ENCODE measurements around the gene PRUNE2.

The PRUNE2 gene

DNA sequence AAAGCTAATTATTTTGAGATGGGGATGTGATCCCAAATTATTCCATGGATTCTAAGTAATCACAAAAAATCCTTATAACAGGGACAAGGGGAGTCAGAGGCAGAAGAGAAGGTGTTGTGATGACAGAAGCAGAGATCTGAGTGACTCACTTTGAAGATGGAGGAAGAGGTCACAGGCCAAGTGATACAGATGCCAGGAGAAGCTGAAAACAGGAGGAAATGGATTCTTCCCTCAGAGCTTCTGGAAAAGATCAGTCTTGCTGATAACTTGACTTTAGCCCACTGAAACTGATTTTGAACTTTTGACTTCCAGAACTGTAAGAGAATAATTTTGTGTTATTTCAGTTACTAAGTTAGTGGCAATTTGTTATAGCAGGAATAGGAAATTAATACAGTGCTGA lies 341.6 kb downstream of the PRUNE2 start:
- DNase-seq, result no peak

DNA sequence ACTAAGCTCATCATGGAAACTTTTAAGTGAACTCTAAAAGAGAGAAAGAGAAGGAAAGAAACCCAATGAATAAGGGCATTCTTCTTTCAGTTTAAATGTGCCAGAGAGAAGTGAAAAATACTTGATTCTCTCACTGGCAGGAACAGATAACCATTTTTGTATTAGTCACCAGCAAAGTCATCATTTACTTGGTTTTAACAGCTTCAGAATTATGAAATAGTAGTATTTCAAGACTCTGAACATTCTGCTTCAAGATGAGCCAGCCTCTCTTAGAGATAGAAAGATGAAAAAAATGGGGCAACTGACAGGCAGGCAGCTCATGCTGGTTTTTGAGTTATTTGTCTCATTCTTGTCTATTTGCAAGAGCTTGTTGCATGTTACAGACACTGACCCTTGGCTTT lies 343.4 kb downstream of the PRUNE2 start:
- peak in 1 of 2 donors; percentile 80 for DNase-seq

DNA sequence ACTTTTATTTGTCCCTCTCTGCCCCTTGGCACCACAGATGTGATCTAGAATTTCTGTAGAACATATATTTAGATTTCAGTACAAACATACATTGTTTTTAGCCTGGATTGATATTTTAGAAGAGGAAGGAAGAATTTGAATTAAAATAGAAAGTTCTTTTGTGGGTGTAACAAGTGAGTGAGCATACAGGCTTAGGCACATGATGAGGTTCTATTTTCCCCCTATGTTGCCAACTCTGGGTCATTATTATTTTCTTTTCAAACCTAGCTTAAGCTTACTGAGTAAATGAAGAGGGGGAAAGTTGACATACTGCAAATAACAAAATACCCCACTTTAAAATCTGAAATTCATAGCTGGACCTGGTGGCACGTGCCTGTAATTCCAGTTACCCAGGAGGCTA lies 344.0 kb downstream of the PRUNE2 start:
- DNase-seq, result no peak

All from bone marrow (tissue), 2 donors.